Activated T-cell treated with anti-CD3 and anti-CD28 coated beads for 1 hour (primary cell): ENCODE data around the gene SRSF10.
"Not testable (repeated sequence)": the region's sequence is repeated elsewhere in the genome, so short reads cannot be mapped to it uniquely, and the experiment has no call there.

ENCODE experiments used
- DNase-seq: peaks from one replicate; pipeline ENCODE4 v3.0.0-alpha.2; 2020; ENCODE audit warnings: low read depth

The SRSF10 gene

GRCh38 chr1:23997812-23998211 is 17.7 kb upstream of the SRSF10 start:
- DNase-seq = no peak

DNA sequence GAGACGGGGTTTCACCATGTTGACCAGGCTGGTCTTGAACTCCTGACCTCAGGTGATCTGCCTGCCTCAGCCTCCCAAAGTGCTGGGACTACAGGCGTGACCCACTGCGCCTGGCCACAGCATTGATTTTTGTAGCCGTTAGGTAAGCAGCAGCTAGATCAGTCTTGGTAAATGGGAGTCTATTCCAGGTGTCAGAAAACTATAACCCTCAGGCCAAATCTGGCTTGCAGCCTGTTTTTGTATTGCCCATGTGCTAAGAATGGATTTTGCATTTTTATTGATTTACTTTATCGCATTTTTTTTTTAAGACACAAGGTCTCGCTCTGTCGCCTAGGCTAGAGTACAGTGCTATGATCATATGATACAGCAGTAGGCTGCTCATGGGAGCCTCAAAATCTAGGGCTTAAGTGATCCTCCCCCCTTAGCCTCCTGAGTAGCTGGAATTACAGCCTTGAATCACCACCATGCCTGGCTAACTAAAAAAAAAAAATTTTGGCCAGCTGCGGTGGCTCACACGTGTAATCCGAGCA is 16.6 kb upstream of the SRSF10 start:
- DNase-seq = no peak

DNA sequence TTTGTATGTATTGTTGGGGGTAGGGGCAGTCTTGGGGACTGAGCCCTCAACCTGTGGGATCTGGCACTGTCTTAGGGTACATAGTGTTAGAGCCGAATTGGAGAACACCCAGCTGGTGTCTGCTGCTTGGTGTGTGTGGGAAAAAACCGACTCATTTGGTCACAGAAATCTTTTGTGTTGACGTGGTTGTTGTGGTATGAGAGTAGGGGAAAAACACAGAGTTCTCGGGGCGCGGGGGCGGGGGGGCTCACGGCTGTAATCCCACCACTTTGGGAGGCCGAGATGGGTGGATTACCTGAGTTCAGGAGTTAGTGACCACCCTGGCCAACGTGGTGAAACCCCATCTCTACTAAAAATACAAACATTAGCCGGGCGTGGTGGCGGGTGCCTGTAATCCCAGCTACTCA is 15.3 kb upstream of the SRSF10 start:
- DNase-seq = no peak

DNA sequence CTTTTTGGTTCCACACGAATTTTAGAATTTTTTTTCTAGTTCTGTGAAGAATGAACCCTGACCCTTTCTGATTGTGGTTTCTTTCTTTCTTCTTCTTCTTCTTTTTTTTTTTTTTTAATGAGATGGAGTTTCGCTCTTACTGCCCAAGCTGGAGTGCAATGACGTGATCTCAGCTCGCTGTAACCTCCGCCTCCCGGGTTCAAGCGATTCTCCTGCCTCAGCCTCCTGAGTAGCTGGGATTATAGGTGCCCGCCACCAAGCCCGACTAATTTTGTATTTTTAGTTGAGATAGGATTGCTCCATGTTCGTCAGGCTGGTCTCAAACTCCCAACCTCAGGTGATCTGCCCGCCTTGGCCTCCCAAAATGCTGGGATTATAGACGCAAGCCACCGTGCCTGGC is 11.9 kb upstream of the SRSF10 start:
- not testable (repeated sequence) for DNase-seq

DNA sequence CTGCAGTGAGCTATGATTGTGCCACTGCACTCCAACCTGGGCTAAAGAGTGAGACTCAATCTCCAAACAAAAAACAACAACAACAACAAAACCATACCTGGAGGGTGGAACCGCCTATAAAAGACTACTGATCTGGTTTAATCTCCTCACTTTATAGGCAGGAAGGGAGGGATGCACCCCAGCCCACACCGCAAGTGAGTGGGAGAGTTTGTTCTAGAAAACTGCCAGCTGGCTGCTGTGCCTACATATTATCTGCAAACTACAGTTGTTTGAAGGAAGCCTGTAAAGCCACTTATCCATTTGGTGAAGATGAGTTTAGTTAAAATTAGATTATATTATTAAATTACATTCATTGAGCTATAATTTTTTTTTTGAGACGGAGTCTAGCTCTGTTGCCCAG is 9.1 kb upstream of the SRSF10 start:
- no peak for DNase-seq

DNA sequence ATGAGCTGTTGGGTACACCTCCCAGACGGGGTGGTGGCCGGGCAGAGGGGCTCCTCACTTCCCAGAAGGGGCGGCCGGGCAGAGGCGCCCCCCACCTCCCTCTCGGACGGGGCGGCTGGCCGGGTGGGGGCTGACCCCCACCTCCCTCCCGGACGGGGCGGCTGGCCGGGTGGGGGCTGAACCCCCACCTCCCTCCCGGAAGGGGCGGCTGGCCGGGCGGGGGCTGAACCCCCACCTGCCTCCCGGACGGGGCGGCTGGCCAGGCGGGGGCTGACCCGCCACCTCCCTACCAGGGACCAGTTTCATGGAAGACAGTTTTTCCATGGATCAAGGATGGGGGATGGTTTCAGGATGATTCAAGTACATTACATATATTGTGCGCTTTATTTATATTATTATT is 6.9 kb upstream of the SRSF10 start:
- not testable (repeated sequence) for DNase-seq

- DNase-seq = no peak
Observed at GRCh38 chr1:23984417-23985186, 4.5 kb upstream of the SRSF10 start.

GRCh38 chr1:23980728-23981070 is 572 bp upstream of the SRSF10 start:
- DNase-seq = peak; percentile 9

GRCh38 chr1:23979387-23979880 is 693 bp downstream of the SRSF10 start:
- DNase-seq = no peak

- DNase-seq = no peak
Observed at GRCh38 chr1:23978805-23979204, 1.3 kb downstream of the SRSF10 start.

DNA sequence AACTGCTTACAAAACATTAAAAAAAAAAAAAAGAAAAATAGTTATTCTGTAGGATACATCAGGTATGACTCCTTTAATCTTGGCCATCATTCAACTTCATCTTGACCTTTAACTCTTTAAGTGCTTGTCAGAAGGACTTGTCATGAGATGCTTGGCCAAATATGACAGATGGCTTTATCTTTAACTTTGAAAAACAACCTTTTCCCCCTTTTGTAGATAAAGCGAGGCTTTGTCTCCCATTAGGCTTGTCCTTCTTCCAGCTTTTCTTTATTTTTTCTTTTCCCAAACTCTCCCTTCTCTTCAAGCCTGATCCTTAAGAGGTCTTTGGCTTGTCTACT is 2.3 kb downstream of the SRSF10 start:
- no peak for DNase-seq

- no peak for DNase-seq
Observed at GRCh38 chr1:23977187-23977853, 2.8 kb downstream of the SRSF10 start.

DNA sequence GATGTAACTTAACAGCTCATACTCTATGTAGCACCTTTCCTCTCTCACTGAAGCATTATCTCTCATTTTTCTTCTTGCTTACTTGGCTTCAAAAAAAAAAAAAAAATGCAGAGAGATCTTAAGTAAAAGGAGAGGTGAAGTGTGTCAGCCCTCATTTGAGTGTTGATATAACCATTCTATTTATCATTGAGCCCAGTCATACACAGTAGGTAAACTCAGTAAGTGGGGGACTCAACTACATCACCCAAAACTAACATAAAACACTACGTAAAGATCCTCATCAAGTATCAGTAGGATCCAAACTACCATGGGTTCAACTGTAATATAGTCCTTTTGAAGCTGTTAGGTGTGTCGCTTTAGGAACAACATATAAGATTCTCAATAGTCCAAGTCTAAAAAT is 12.3 kb downstream of the SRSF10 start:
- DNase-seq = no peak

GRCh38 chr1:23966973-23967493 is 13.1 kb downstream of the SRSF10 start:
- DNase-seq = no peak

DNA sequence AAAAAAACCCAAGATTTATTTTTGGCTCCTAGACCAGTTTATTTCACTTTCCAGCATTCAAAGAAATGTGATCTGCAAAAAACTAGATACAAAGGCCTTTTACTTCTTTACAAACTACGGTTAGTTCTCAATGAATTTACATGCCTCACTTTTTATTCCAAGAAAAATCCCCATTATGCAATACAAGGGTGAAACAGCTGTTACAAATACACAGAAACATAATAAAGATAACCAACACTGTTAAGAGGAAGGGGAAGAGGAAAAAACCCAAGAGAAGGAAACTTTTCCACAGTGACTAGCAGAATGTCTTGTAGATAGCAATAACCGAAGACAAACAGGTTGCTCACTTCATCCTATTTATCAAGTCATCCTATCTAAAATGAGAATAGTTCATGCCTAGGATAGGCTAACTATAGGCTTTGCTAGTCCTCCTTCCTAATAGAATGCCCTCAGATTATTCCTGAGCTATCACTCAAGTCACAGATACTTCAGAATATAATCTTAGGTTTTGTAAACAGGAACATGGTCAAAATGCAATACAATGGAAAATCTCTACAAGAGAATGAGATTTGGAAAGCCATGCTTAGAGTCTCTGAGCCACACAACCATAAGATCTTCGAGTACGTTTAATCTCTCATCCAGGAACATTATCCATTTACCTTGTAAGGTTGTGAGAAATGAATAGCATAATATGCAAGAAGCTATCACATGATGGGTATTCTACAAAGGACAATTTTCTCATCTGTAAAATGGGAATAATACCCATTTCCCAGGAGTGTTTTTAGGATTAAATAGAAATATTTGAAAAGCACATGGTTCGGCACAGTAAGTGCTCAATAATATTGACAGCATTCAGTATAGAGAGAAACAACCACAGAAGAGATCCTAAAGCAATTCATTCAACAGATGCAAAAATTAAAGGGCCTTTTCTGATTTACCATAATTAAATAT is 15.1 kb downstream of the SRSF10 start:
- DNase-seq = no peak

DNA sequence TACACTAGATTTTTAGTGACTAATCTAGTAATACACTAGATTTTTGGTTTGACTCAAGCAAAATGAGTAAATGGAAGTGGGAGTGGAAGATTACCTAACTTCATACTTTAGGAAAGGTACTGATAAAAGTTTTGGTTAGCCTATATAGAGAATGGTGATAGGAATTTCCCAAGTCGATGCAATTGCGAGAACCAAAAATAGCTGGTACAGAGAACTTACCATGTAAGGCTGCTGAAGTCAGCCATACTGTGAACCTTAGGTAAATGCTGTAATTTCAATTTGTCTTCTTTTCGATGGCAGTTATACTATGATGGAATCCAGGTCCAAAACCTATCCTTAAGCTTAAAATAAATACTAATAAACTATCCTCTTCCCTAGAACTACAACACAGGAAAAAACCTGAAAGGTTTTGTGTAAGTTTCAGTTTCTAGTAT is 15.9 kb downstream of the SRSF10 start:
- DNase-seq = no peak

DNA sequence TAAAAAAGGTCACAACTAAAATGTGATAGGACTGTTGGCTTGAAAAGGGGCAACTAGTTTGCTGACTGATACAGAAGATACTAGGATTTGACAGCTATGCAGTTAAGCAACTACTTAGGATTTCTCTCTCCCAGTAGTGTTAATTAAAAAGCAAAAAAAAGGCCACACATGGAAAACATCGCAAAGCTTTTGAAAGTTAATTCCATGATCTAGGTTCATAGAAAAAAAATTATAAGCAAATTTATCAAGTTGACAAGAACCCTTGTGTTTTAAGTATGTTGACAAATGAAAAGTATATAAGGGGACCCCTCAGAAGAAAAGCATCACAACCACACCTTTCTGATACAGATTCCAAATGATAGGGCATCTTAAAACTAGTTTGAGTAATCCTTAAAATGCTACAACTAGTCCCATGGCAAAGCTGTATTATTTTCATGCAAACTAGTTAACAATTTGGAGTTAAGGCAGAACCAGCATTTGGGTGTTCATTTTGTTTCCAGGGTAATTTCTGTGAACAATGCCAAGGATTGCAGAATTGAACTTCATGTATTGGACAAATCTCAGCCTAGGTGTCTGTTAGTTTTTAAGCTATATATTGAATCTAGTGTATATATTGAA is 16.4 kb downstream of the SRSF10 start:
- DNase-seq = no peak

- DNase-seq = no peak
Observed at GRCh38 chr1:23960291-23961020, 19.7 kb downstream of the SRSF10 start.

DNA sequence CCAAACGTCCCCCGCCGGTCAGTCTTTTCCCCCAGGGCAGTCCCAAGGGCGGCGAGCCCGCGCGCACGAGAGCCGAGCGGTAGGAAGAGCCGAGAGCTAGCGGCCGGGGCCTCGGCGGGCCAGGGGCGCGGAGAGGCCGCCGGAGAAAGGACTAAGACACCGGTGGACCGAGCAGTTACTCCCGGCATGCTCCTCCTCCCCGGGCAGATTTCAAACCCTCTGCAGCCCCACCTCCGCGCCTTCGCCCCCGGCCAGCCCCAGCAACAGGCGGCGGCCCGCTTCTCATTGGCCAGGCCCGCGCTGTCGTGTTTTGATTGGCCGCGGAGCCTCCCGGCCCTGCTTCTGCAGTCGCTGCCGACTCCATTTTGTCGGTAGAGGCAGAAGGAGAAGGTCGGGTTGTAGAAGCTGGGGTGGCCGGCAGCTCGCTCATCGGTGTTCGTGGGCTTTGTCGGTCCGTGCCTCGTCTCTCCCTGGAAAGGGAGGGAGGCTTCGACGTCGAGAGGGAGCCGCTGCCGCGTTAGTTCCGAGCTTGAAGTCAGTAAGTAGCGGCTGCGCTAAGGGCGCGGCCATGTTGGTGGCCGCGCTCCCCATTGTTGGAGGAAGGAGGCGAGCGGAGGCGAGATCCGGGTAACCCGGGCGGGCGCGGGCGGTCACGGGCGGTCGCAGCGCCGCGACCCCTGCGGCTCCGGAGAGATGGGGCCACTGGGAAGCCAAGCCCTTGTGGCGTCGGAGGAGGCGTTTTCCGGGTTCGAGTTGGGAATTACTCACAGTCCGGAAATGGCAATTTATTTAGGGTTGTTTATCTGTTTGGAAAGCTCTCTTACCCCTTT is 20.5 kb downstream of the SRSF10 start, which contains the start of gene PNRC2:
TSS of gene PNRC2 (plus strand) at position 368 of the 830 bp plus-strand sequence. CDS start 1,630 bp downstream, outside the sequence.
- peak; percentile 89 for DNase-seq
